ENCODE results near the gene PEX7.
"Not testable (repeated sequence)": the region's sequence is repeated elsewhere in the genome, so short reads cannot be mapped to it uniquely, and the experiment has no call there.

Gene PEX7

GRCh38 chr6:136790411-136791295, 31.7 kb upstream of the PEX7 start:
- DNase-seq (ENCODE audit: low spot score) = no peak

DNA sequence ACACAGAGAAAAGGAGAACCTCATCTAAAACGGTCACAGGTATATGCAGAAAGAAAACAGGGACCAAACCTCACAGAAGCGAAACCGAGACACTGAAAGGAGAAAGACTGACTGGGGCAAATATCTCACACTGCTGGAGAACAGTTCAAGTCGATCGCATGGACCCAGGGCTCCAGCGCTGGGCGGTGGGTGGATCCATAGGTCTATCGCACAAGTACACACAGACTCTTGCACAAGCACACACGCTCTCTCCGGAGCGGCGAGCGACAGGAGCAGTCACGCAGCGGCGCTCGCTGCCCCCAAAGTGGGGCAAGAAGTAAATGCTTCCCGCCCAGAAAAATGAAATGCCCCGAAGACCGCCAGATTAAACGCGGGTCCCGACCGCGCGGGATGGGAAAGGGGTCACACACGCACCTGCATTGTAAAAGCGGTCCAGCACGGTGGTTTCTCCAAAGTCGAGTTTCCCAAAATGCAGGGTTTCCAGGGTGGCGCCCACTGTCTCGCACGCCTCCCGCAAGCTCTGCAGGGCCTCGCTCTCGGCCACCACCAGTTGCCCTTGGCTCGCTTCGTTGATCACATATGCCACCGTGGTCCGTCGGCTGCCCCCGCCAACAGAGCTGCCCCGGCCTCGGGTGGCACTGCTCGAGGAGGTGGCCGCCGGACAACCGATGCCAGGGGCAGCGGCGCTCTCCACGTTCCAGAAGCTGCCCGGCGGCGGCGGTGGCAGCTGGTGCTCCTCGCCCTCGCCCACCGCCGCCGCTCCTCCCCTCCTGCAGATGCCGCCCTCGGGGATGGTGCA, 30.9 kb upstream of the PEX7 start:
- peak; percentile 59 for DNase-seq (ENCODE audit: low spot score)

DNA sequence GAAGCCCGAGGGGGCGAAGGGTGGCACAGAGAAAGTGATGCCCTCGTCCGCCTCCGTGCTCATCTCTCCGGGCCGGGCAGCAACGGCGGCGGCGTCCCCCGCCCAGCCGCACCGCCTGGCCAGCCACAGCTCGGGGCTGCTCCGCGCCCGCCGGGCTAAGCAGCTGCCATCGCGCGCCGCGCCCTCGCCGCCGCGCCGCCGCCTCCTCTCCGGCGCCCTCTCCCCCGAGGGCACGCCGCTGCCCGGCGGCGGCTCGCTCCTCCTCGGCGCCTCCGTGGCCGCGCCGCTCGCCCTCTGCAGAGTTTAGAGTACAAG, 30.3 kb upstream of the PEX7 start:
- no peak for DNase-seq (ENCODE audit: low spot score)

- DNase-seq (ENCODE audit: low spot score) = peak; percentile 81
Observed at GRCh38 chr6:136792410-136793262, 29.8 kb upstream of the PEX7 start, which contains the start of gene MAP3K5. Gene MAP3K5, minus strand, starts transcription at chr6:136792477. Its CDS starts 320 bp downstream, at chr6:136792157.

GRCh38 chr6:136793363-136793762, 29.0 kb upstream of the PEX7 start:
- DNase-seq (ENCODE audit: low spot score) = no peak

- no peak for DNase-seq (ENCODE audit: low spot score)
Observed at GRCh38 chr6:136795386-136795785, 27.0 kb upstream of the PEX7 start.

- DNase-seq (ENCODE audit: low spot score) = no peak
Observed at GRCh38 chr6:136795996-136796395, 26.4 kb upstream of the PEX7 start.

- no peak for DNase-seq (ENCODE audit: low spot score)
Observed at GRCh38 chr6:136798044-136798443, 24.3 kb upstream of the PEX7 start.

- no peak for DNase-seq (ENCODE audit: low spot score)
Observed at GRCh38 chr6:136801581-136801980, 20.8 kb upstream of the PEX7 start.

DNA sequence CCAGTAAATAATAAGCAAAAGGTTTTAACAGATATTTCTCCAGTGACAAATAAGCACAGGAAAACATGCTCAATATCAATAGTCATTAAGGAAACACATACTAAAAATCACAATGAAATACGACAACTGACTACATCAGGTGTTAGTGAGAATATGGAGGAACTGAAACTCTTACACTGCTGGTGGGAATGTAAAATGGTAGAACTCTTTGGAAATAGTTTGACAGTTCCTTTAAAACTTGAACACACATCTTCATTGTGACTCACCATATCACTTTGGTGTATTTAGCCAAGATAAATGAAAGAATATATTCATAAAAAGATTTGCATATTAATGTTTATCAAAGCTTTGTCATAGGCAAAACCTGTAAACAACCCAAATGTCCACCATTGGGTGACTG, 18.8 kb upstream of the PEX7 start:
- DNase-seq (ENCODE audit: low spot score) = no peak

DNA sequence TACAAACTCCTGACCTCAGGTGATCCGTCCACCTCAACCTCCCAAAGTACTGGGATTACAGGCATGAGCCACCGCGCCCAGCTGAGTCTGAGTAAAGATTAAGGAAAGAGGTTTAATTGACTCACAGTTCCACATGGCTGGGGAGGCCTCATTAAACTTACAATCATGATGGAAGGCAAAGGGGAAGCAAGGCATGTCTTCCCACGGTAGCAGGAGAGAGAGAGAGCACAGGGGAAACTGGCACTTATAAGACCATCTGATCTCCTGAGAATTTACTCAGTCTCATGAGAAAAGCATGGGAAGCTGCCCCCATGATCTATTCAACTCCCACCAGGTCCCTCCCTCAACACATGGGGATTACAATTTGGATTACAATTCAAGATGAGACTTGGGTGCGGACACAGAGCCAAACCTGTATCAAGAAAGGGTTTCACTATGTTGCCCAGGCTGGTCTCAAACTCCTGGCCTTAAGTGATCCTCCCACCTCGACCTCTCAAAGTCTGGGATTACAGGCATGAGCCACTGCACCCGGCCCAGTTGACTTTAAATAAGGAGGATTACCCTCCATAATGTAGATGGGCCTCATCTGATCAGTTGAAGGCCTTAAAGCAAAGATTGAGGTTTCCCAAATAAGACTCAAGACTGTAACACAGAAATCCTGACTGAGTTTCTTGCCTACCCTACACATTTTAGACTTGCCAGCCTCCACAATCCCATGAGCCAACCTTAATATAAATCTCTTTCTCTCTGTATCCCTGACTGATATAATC, 13.1 kb upstream of the PEX7 start:
- no peak for DNase-seq (ENCODE audit: low spot score)

DNA sequence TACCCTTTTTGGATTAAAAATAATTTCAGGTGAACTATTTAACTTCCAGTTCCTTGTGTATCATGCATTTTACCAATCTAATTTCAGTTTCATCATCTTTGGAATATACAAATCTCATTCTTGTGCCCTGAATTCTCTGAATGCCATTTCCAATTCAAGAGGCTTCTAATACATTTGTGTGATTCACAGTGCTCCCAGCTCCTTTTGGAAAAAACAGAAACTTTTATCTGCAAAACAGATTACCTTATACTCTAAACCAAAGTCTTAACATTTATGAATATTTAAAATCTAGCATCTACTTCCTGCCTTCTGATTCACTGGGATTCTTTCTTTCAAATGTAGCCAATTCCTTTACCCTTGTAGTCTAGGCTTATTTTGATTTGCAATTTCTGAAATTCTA, 11.1 kb upstream of the PEX7 start:
- no peak for DNase-seq (ENCODE audit: low spot score)

- no peak for DNase-seq (ENCODE audit: low spot score)
Observed at GRCh38 chr6:136812174-136812573, 10.2 kb upstream of the PEX7 start.

DNA sequence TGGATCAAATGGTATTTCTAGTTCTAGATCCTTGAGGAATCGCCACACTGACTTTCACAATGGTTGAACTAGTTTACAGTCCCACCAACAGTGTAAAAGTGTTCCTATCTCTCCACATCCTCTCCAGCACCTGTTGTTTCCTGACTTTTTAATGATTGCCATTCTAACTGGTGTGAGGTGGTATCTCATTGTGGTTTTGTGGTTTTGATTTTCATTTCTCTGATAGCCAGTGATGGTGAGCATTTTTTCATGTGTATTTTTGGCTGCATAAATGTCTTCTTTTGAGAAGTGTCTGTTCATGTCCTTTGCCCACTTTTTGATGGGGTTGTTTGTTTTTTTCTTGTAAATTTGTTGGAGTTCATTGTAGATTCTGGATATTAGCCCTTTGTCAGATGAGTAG, 6.8 kb upstream of the PEX7 start:
- DNase-seq (ENCODE audit: low spot score) = not testable (repeated sequence)

GRCh38 chr6:136816656-136817055, 5.7 kb upstream of the PEX7 start:
- no peak for DNase-seq (ENCODE audit: low spot score)

DNA sequence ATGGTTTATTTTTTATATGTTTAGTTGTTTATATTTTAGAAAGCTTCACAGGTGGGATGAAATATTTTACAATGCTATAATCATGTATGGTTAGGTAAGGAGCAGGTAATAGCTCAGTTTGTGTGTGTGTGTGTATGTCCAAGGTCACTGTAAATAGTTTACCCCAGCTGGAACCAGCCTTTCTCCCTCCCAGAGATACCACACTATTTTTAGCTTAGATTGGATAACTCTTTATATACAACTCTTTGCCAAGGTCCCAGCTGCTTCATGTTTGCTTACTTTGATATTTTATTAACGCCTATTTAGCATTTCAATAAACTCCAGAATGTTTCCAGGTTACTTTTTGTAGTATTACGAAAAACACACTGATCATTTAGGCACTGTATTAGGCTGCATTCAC, 1.8 kb upstream of the PEX7 start:
- DNase-seq (ENCODE audit: low spot score) = no peak

- DNase-seq (ENCODE audit: low spot score) = no peak
Observed at GRCh38 chr6:136822046-136822375, 381 bp upstream of the PEX7 start.

GRCh38 chr6:136823128-136823660, 802 bp downstream of the PEX7 start:
- DNase-seq (ENCODE audit: low spot score) = no peak

DNA sequence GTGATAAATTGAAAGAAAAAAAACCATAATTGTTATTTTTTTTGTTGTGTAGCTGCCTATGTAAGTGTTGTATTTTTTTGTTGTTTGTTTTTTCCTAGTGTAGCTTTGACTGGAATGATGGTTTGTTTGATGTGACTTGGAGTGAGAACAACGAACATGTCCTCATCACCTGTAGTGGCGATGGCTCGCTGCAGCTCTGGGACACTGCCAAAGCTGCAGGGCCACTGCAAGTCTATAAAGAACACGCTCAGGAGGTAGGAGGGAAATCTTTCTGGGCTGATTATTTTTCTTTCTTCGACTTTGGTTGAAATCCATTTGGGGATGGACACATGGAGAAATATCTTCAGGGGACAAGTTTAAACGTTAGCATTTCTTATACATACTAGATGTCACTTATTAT, 3.8 kb downstream of the PEX7 start:
- DNase-seq (ENCODE audit: low spot score) = no peak

DNA sequence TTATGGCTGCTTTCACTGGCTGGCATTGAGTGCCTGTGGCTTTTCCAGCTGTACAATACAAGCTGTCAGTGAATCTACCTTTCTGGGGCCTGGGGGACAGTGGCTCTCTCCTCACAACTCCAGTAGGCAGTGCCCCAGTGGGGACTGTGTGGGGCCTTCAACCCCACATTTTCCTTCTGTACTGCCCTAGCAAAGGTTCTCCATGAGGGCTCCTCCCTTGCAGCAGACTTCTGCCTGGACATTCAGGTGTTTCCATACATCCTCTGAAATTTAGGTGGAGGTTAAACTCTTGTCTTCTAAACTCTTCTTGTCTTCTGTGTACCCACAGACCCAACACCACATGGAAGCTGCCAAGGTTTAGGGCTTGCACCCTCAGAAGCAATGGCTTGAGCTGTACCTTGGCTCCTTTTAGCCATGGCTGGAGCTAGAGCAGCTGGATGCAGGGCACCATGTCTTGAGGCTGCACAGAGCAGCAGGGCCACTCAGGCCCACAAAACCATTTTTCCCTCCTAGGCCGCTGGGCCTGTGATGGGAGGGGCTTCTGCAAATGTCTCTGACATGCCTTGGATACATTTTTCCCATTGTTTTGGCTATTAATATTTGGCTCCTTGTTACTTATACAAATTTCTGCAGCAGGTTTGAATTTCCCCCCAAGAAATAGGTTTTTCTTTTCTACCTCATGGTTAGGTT, 9.6 kb downstream of the PEX7 start:
- no peak for DNase-seq (ENCODE audit: low spot score)

All from SW480 (cell line).